GM23248 (cell line): ENCODE measurements around the gene FAM240A.

Experiments
- EZH2 ChIP-seq: fragments of 200-600 bp; sonication (generic); IDR thresholded peaks from 2 replicates; pipeline ENCODE4 v1.6.1; 2018; ENCODE audit warnings: antibody characterized with exemption, mild to moderate bottlenecking; ENCODE audit not compliant: insufficient read depth, poor library complexity, severe bottlenecking
- EZH2phosphoT487 ChIP-seq: fragments of 200-600 bp; sonication (generic); IDR thresholded peaks from 2 replicates; pipeline ENCODE4 v1.6.1; 2018; ENCODE audit warnings: antibody characterized with exemption, moderate library complexity, mild to moderate bottlenecking, low read depth; ENCODE audit not compliant: insufficient read depth

- TF ChIP-seq EZH2 (no peak), EZH2phosphoT487 (no peak)
Observed at GRCh38 chr3:46593979-46594378, 18.3 kb upstream of the FAM240A start.
